Suprapubic skin (tissue), 3 donors: ENCODE measurements around the gene SAMD14.

Experiments used
- EP300 ChIP-seq: sonication (generic); formaldehyde crosslinking; IDR thresholded peaks from one replicate; pipeline ENCODE4 v1.6.1; 2017; ENCODE audit warnings: antibody characterized with exemption
- TF ChIP-seq, protein P1 (sequence below), 2 donors: fragments of 200-600 bp in 1 of 2; fragments of 450-650 bp in 1 of 2; sonication (generic) in 1 of 2; IDR thresholded peaks; one replicate each; pipeline ENCODE4 v1.5.1; 2016 to 2019; ENCODE audit warnings: antibody characterized with exemption in 2 of 2, mild to moderate bottlenecking in 1 of 2, moderate library complexity in 1 of 2

DNA sequence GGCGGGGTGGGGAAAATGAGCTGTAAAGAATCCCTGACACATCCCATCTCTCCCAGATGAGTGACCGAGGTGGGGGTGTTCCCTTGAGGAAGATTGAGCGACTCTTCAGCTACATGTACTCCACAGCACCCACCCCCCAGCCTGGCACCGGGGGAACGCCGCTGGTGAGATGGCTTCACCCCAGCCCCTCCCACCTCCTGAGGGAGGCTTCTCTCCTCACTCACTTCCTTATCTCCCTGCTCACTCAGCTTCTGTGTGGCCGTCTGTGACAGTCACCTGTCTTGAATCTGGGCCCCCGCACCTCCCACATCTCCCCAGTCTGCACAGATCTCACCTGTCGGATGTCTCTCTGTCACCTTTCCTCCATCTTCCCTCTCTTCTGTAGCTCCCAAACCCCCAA lies 21.4 kb downstream of the SAMD14 start:
- TF ChIP-seq EP300 = no peak
- TF ChIP-seq, protein P1, sequence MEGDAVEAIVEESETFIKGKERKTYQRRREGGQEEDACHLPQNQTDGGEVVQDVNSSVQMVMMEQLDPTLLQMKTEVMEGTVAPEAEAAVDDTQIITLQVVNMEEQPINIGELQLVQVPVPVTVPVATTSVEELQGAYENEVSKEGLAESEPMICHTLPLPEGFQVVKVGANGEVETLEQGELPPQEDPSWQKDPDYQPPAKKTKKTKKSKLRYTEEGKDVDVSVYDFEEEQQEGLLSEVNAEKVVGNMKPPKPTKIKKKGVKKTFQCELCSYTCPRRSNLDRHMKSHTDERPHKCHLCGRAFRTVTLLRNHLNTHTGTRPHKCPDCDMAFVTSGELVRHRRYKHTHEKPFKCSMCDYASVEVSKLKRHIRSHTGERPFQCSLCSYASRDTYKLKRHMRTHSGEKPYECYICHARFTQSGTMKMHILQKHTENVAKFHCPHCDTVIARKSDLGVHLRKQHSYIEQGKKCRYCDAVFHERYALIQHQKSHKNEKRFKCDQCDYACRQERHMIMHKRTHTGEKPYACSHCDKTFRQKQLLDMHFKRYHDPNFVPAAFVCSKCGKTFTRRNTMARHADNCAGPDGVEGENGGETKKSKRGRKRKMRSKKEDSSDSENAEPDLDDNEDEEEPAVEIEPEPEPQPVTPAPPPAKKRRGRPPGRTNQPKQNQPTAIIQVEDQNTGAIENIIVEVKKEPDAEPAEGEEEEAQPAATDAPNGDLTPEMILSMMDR (IDR thresholded peaks at IDR 0.05) = no peak
